Hepatocyte (in vitro differentiated cells): ENCODE data around the gene COL4A1. TPM values are rescaled to one million over a fixed set of nuclear protein-coding genes. Genes with fewer than 3 reads are reported as not detected.

Source experiments
- DNase-seq: peaks from one replicate; pipeline ENCODE4 v3.0.0-alpha.2; 2016; ENCODE audit warnings: low spot score
- H2AFZ ChIP-seq: fragments of 200-600 bp; sonication (generic); 2 replicates; pipeline ENCODE4 v1.6.0; 2016; ENCODE audit warnings: antibody characterized with exemption, mild to moderate bottlenecking
- H3K27ac ChIP-seq: fragments of 200-600 bp; sonication (generic); 2 replicates; pipeline ENCODE4 v1.5.1; 2016; ENCODE audit warnings: mild to moderate bottlenecking
- H3K27me3 ChIP-seq: fragments of 200-600 bp; sonication (generic); 2 replicates; pipeline ENCODE4 v1.6.1; 2016
- H3K36me3 ChIP-seq: fragments of 200-600 bp; sonication (generic); replicated peaks from 2 replicates; pipeline ENCODE4 v1.5.1; 2016; ENCODE audit warnings: low read depth; ENCODE audit not compliant: insufficient read depth
- H3K4me1 ChIP-seq: fragments of 200-600 bp; sonication (generic); 2 replicates; pipeline ENCODE4 v1.5.1; 2016; ENCODE audit warnings: mild to moderate bottlenecking, moderate library complexity; ENCODE audit not compliant: insufficient read depth
- H3K4me2 ChIP-seq: fragments of 200-600 bp; sonication (generic); 2 replicates; pipeline ENCODE4 v1.6.0; 2016
- H3K4me3 ChIP-seq: fragments of 200-600 bp; sonication (generic); 2 replicates; pipeline ENCODE4 v1.5.1; 2016; ENCODE audit warnings: mild to moderate bottlenecking
- H3K79me2 ChIP-seq: fragments of 200-600 bp; sonication (generic); 2 replicates; pipeline ENCODE4 v1.6.0; 2017; ENCODE audit warnings: mild to moderate bottlenecking
- H3K9me2 ChIP-seq: fragments of 200-600 bp; sonication (generic); replicated peaks from 2 replicates; pipeline ENCODE4 v1.6.0; 2017; ENCODE audit warnings: mild to moderate bottlenecking; ENCODE audit not compliant: insufficient read depth
- H3K9me3 ChIP-seq: fragments of 200-600 bp; sonication (generic); 2 replicates; pipeline ENCODE4 v1.5.1; 2016; ENCODE audit warnings: low read depth, mild to moderate bottlenecking
- H4K20me1 ChIP-seq: fragments of 200-600 bp; sonication (generic); 2 replicates; pipeline ENCODE4 v1.6.0; 2016; ENCODE audit warnings: mild to moderate bottlenecking; ENCODE audit not compliant: insufficient read depth, poor library complexity, severe bottlenecking
- CTCF ChIP-seq: fragments of 200-600 bp; sonication (generic); IDR thresholded peaks from 2 replicates; pipeline ENCODE4 v1.5.1; 2016; ENCODE audit warnings: antibody characterized with exemption, mild to moderate bottlenecking; ENCODE audit not compliant: poor library complexity
- EZH2 ChIP-seq: fragments of 200-600 bp; sonication (generic); IDR thresholded peaks from 2 replicates; pipeline ENCODE4 v1.6.1; 2016; ENCODE audit warnings: antibody characterized with exemption, mild to moderate bottlenecking, borderline replicate concordance
- EZH2phosphoT487 ChIP-seq: fragments of 200-600 bp; sonication (generic); IDR thresholded peaks from one replicate; pipeline ENCODE4 v1.6.1; 2018; ENCODE audit warnings: antibody characterized with exemption, mild to moderate bottlenecking, low read depth, moderate library complexity; ENCODE audit not compliant: unreplicated experiment, severe bottlenecking
- WGBS: methylation state at CpG from one replicate; pipeline ENCODE4 v1.1.6; 2016; ENCODE audit warnings: low lambda C conversion rate; ENCODE audit errors: missing lambda C conversion rate; 5-methylcytosine and 5-hydroxymethylcytosine counted together
- polyA plus RNA-seq: library from polyadenylated mRNA; unstranded; fragments of >200 nt; fragmentation: Nextera tagmentation; extraction: Ambion mirVana; gene quantifications from 2 replicates; pipeline ENCODE4 v1.2.1, GENCODE V29; 2016
- total RNA-seq: library from RNA; depleted of rRNA; stranded (reverse); fragments of >200 nt; gene quantifications from 2 replicates; pipeline ENCODE4 v1.2.3, GENCODE V29; 2014

Gene COL4A1
- total and polyA plus RNA-seq, 2 experiments from 2014 or later: 138 to 269 TPM

- H3K27me3 ChIP-seq: no peaks in the 10 kb centered on the region
- H3K4me1 ChIP-seq: peaks cover 21% of the 10 kb centered on the region
These were observed 2.7 kb downstream of the COL4A1 start for GRCh38 chr13:110304256-110304655.

GRCh38 chr13:110303644-110304043 lies 3.3 kb downstream of the COL4A1 start:
- H3K27me3 ChIP-seq: no peaks in the 10 kb centered on the region
- no peaks in the 10 kb centered on the region for H3K36me3 ChIP-seq
- no peak for DNase-seq
- peaks cover 20% of the 10 kb centered on the region for H3K4me1 ChIP-seq
- no peaks in the 10 kb centered on the region for H4K20me1 ChIP-seq
- no peak for TF ChIP-seq EZH2phosphoT487
- TF ChIP-seq CTCF: no peak
- no peak for TF ChIP-seq EZH2
- H3K4me2 ChIP-seq: no peak overlapping the region
- H3K9me2 ChIP-seq: no peaks in the 10 kb centered on the region
- WGBS: 84% methylated on average over 7 of the region's 7 CpGs
- H3K27ac ChIP-seq: no peak overlapping the region
- peaks cover 39% of the 10 kb centered on the region for H3K79me2 ChIP-seq
- no peak overlapping the region for H3K4me3 ChIP-seq
- H3K9me3 ChIP-seq: no peaks in the 10 kb centered on the region
- H2AFZ ChIP-seq: no peak overlapping the region

More at GRCh38 chr13:110304256-110304655, 2.7 kb downstream of the COL4A1 start:
- Histone ChIP-seq H3K27ac (no peak overlapping the region), H3K79me2 (peaks cover 39% of the 10 kb centered on the region), H3K4me2 (peak overlapping the region; percentile 87), H3K9me2 (no peaks in the 10 kb centered on the region), H3K36me3 (no peaks in the 10 kb centered on the region), H3K9me3 (no peaks in the 10 kb centered on the region), H4K20me1 (no peaks in the 10 kb centered on the region), H3K4me3 (no peak overlapping the region), H2AFZ (no peak overlapping the region)
- no peak for TF ChIP-seq CTCF
- TF ChIP-seq EZH2phosphoT487: no peak
- TF ChIP-seq EZH2: no peak
- peak; percentile 35 for DNase-seq
- 62% methylated on average over 4 of the region's 4 CpGs for WGBS

GRCh38 chr13:110302997-110303396 lies 4.0 kb downstream of the COL4A1 start:
- no peaks in the 10 kb centered on the region for H3K9me2 ChIP-seq
- H2AFZ ChIP-seq: no peak overlapping the region
- no peaks in the 10 kb centered on the region for H3K27me3 ChIP-seq
- H3K4me2 ChIP-seq: no peak overlapping the region
- H4K20me1 ChIP-seq: no peaks in the 10 kb centered on the region
- no peak for DNase-seq
- peaks cover 41% of the 10 kb centered on the region for H3K79me2 ChIP-seq
- H3K4me1 ChIP-seq: peaks cover 25% of the 10 kb centered on the region
- H3K4me3 ChIP-seq: no peak overlapping the region
- no peaks in the 10 kb centered on the region for H3K36me3 ChIP-seq
- TF ChIP-seq EZH2: no peak
- WGBS: 89% methylated on average over 2 of the region's 2 CpGs
- H3K27ac ChIP-seq: no peak overlapping the region
- no peaks in the 10 kb centered on the region for H3K9me3 ChIP-seq

- H3K36me3 ChIP-seq: no peaks in the 10 kb centered on the region
- H3K4me3 ChIP-seq: no peak overlapping the region
- peaks cover 25% of the 10 kb centered on the region for H3K4me1 ChIP-seq
- TF ChIP-seq EZH2 (no peak), EZH2phosphoT487 (no peak), CTCF (no peak)
- DNase-seq: peak; percentile 58
- no peak overlapping the region for H2AFZ ChIP-seq
- no peaks in the 10 kb centered on the region for H3K9me3 ChIP-seq
- WGBS: 65% methylated on average over 21 of the region's 21 CpGs
- peak overlapping the region; percentile 62 for H3K27ac ChIP-seq
- H4K20me1 ChIP-seq: no peaks in the 10 kb centered on the region
- H3K27me3 ChIP-seq: no peaks in the 10 kb centered on the region
- peak overlapping the region; percentile 8 for H3K4me2 ChIP-seq
- H3K79me2 ChIP-seq: peaks cover 45% of the 10 kb centered on the region
- no peaks in the 10 kb centered on the region for H3K9me2 ChIP-seq
These were observed 5.1 kb downstream of the COL4A1 start for GRCh38 chr13:110301606-110302553.
